ENCODE results near the gene CPNE7.
"Not testable (repeated sequence)": the region's sequence is repeated elsewhere in the genome, so short reads cannot be mapped to it uniquely, and the experiment has no call there.

Gene CPNE7

DNA sequence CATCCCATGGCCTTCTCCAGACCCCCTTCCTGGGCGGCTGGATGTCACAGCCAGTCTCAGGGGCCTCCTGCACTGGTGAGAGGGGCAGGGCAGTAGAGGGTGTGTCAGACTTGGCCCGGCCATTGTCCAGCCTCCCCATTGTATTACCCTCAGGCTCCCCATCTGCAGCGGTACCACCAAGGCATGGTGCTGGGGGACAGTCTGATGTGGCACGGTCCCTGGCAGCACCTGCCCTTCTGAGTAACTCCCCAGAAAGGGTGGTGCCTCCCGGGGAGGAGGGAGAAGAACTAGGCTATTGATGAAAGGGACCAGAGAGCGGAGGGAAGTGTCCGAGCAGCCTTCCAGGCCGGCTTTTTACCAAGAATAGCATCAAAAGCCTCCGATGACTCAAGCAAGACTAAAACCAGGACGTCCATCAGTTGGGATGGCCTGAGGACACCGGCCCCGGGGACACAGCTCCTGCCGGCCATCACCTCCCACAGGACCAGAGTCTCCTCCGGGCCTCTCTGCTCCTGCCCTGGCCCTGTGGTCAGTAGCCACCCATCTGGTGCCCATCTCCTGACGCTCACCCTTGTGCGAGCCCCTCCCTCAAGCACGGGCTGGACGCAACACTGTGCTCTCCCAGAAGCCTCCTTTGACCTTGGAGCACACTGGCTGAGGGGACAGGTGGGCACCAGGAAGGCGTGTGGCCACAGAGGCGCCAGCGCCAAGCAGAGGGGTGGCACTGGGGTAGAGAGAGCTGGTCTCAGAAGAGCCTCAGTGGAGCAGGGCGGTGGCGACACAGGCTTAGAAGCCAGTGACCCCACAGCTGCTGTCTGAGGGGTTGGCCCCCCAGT is 5.8 kb upstream of the CPNE7 start:
- no peak overlapping the region for H3K4me3 ChIP-seq (ENCODE audit: low read depth, low read length)
- H3K36me3 ChIP-seq (ENCODE audit: control insufficient read depth, insufficient read depth, low read length): no peaks in the 10 kb centered on the region; the same call in 1 of the 2 replicates
- H3K27me3 ChIP-seq (ENCODE audit: control insufficient read depth, insufficient read depth, low read length): peaks cover under 1% of the 10 kb centered on the region; the same call in 1 of the 2 replicates
- H3K4me1 ChIP-seq (ENCODE audit: control insufficient read depth, insufficient read depth, low read length): peaks cover 12% of the 10 kb centered on the region
- H3K27ac ChIP-seq (ENCODE audit: low read depth, low read length): no peak overlapping the region
- no peak overlapping the region for H3K9ac ChIP-seq (ENCODE audit: low read depth, low read length)
- H3K9me3 ChIP-seq (ENCODE audit: control insufficient read depth, insufficient read depth, low read length): no peaks in the 10 kb centered on the region

GRCh38 chr16:89570342-89570923 is 5.1 kb upstream of the CPNE7 start:
- Histone ChIP-seq H3K4me1 (ENCODE audit: control insufficient read depth, insufficient read depth, low read length) (peaks cover 7% of the 10 kb centered on the region; the same call in 1 of the 2 replicates), H3K36me3 (ENCODE audit: control insufficient read depth, insufficient read depth, low read length) (no peaks in the 10 kb centered on the region), H3K27ac (ENCODE audit: low read depth, low read length) (no peak overlapping the region), H3K9me3 (ENCODE audit: control insufficient read depth, insufficient read depth, low read length) (no peaks in the 10 kb centered on the region), H3K9ac (ENCODE audit: low read depth, low read length) (no peak overlapping the region), H3K27me3 (ENCODE audit: control insufficient read depth, insufficient read depth, low read length) (peaks cover 7% of the 10 kb centered on the region; the same call in 1 of the 2 replicates), H3K4me3 (ENCODE audit: low read depth, low read length) (no peak overlapping the region)

DNA sequence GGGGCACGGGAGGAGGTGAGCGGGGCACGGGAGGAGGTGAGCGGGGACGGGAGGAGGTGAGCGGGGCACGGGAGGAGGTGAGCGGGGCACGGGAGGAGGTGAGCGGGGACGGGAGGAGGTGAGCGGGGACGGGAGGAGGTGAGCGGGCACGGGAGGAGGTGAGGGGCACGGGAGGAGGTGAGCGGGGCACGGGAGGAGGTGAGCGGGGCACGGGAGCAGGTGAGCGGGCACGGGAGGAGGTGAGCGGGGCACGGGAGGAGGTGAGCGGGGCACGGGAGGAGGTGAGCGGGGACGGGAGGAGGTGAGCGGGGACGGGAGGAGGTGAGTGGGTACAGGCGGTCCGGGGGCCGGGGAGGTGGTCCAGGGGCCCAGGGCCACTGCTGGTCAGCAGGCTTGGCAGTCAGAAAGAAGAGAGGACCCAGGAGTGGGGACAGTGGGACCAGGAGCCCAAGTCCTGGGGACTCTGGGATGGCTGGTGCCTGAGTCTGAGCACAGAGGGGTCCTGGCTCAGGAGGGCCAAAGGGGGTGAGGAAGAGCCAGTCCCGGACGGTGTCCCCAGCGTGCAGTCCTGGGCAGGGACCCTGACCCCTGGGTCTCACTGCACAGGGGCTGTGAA is 4.5 kb upstream of the CPNE7 start:
- not testable (repeated sequence) for H3K4me3 ChIP-seq (ENCODE audit: low read depth, low read length); H3K4me1 ChIP-seq (ENCODE audit: control insufficient read depth, insufficient read depth, low read length); H3K36me3 ChIP-seq (ENCODE audit: control insufficient read depth, insufficient read depth, low read length); H3K27ac ChIP-seq (ENCODE audit: low read depth, low read length); H3K9me3 ChIP-seq (ENCODE audit: control insufficient read depth, insufficient read depth, low read length); H3K9ac ChIP-seq (ENCODE audit: low read depth, low read length)
- H3K27me3 ChIP-seq (ENCODE audit: control insufficient read depth, insufficient read depth, low read length): peaks cover 12% of the 10 kb centered on the region; the same call in 1 of the 2 replicates

DNA sequence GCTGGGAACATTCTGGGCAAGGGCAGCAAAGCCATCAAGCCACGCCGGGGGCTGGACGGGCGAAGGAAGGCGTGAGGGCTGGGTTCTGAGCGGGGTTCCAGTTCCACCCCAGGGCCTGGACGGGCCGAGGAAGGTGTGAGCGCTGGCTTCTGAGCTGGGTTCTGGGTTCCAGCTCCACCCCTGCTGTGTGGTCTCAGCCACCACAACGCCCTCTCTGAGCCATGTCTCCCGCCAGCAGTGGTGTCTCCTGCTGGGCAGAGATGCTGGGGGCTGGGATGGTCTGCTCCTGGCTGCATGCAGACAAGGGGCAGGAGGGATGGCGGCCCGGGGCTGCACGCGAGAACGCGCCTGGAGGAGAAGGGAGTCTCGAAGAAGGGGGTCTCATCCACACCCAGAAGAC is 3.9 kb upstream of the CPNE7 start:
- no peak overlapping the region for H3K4me3 ChIP-seq (ENCODE audit: low read depth, low read length)
- H3K4me1 ChIP-seq (ENCODE audit: control insufficient read depth, insufficient read depth, low read length): no peaks in the 10 kb centered on the region; the same call in 1 of the 2 replicates
- peaks cover 17% of the 10 kb centered on the region; the same call in 1 of the 2 replicates for H3K27me3 ChIP-seq (ENCODE audit: control insufficient read depth, insufficient read depth, low read length)
- H3K9ac ChIP-seq (ENCODE audit: low read depth, low read length): no peak overlapping the region
- no peaks in the 10 kb centered on the region for H3K36me3 ChIP-seq (ENCODE audit: control insufficient read depth, insufficient read depth, low read length)
- no peak overlapping the region for H3K27ac ChIP-seq (ENCODE audit: low read depth, low read length)
- no peaks in the 10 kb centered on the region for H3K9me3 ChIP-seq (ENCODE audit: control insufficient read depth, insufficient read depth, low read length)

- no peaks in the 10 kb centered on the region for H3K9me3 ChIP-seq (ENCODE audit: control insufficient read depth, insufficient read depth, low read length)
- H3K9ac ChIP-seq (ENCODE audit: low read depth, low read length): no peak overlapping the region
- H3K4me1 ChIP-seq (ENCODE audit: control insufficient read depth, insufficient read depth, low read length): no peaks in the 10 kb centered on the region; the same call in 1 of the 2 replicates
- H3K4me3 ChIP-seq (ENCODE audit: low read depth, low read length): no peak overlapping the region
- no peak overlapping the region for H3K27ac ChIP-seq (ENCODE audit: low read depth, low read length)
- peaks cover 22% of the 10 kb centered on the region; the same call in 1 of the 2 replicates for H3K27me3 ChIP-seq (ENCODE audit: control insufficient read depth, insufficient read depth, low read length)
- no peaks in the 10 kb centered on the region for H3K36me3 ChIP-seq (ENCODE audit: control insufficient read depth, insufficient read depth, low read length)
Measured at GRCh38 chr16:89572073-89572484, 3.5 kb upstream of the CPNE7 start.

DNA sequence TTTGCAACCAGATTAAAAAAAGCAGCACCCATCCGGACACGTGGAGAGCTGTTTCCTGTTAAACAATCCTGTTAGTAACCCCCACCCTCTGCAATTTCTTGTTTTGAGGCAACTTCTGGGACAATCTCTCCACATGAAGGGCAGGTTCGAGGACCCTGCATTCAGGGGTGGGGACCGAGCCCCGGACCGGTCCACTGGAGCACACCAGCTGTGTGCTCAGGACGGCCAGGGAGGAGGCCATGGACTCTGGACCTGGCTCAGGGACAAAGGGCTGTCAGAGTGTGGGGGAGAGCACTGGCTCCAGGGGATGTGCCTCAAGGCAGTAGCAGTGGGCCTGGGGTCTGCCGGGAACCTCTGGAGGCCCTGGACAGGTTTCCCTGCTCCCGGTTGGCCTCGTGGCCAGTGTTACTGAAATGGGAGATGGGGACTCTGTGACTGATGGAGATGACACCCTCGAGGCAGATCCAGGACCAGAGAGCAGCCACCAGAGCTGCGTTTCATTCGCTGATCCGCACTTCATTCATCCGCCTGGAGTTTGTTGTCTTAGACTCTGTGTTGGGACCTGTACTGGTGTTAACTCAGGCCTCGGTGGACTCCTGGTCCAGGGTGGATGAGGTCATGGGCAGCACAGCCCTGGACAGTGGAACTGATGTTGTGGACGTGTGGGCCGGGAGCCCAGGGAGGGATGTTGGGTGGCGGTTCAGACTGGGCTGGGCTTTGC is 2.9 kb upstream of the CPNE7 start:
- Histone ChIP-seq H3K9me3 (ENCODE audit: control insufficient read depth, insufficient read depth, low read length) (no peaks in the 10 kb centered on the region), H3K9ac (ENCODE audit: low read depth, low read length) (no peak overlapping the region), H3K36me3 (ENCODE audit: control insufficient read depth, insufficient read depth, low read length) (no peaks in the 10 kb centered on the region), H3K4me3 (ENCODE audit: low read depth, low read length) (no peak overlapping the region), H3K27ac (ENCODE audit: low read depth, low read length) (no peak overlapping the region), H3K27me3 (ENCODE audit: control insufficient read depth, insufficient read depth, low read length) (peaks cover 23% of the 10 kb centered on the region; the same call in 1 of the 2 replicates), H3K4me1 (ENCODE audit: control insufficient read depth, insufficient read depth, low read length) (no peaks in the 10 kb centered on the region; the same call in 1 of the 2 replicates)

DNA sequence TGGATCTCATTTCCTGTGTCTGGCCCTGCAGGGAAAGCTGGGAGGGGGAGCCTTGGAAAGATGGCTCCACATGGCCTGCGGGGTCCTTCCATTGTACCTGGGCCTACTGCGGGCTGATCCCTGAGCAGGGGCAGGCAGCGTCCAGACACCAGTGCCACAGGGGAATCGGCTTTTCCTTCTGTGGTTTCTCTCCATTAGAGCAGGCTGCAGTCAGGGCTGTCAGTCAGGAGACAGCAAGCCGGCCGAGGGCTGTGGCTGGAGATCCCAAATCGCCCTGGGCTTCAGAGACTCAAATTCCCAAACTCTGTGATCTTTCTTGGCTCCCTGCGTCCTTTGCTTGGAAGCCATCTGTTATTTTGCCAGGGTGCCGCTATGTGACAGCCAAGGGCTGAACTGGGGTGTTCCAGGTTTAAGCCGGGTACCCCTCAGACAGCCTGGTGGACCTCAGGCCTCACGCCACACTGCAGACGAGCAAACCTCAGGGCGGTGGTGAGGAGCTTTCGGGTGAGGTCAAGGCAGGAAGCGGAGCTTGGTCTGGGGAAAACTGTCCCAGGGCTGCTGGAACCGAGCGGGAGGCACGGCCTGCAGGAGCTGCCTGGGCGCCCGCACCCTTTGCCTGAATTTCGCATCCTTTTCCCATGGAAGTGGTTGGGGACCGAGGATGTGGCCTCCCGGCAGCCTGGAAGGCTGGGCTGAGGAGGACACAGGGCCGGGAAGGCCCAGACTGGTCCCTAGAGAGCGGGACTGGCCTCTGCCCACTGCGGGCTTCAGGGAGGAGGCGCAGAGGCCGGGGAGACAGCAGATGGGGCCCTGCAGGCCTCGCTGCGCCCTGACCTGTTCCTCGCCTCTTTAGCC is 1.5 kb upstream of the CPNE7 start:
- H3K36me3 ChIP-seq (ENCODE audit: control insufficient read depth, insufficient read depth, low read length): peaks cover 3% of the 10 kb centered on the region
- H3K9ac ChIP-seq (ENCODE audit: low read depth, low read length): no peak overlapping the region
- no peak overlapping the region for H3K27ac ChIP-seq (ENCODE audit: low read depth, low read length)
- no peaks in the 10 kb centered on the region for H3K9me3 ChIP-seq (ENCODE audit: control insufficient read depth, insufficient read depth, low read length)
- peak overlapping the region; percentile 70 for H3K4me3 ChIP-seq (ENCODE audit: low read depth, low read length)
- no peaks in the 10 kb centered on the region; the same call in 1 of the 2 replicates for H3K4me1 ChIP-seq (ENCODE audit: control insufficient read depth, insufficient read depth, low read length)
- H3K27me3 ChIP-seq (ENCODE audit: control insufficient read depth, insufficient read depth, low read length): peaks cover 23% of the 10 kb centered on the region; the same call in 1 of the 2 replicates

- no peaks in the 10 kb centered on the region; the same call in 1 of the 2 replicates for H3K4me1 ChIP-seq (ENCODE audit: control insufficient read depth, insufficient read depth, low read length)
- H3K36me3 ChIP-seq (ENCODE audit: control insufficient read depth, insufficient read depth, low read length): peaks cover 10% of the 10 kb centered on the region
- H3K4me3 ChIP-seq (ENCODE audit: low read depth, low read length): peak overlapping the region; percentile 70
- H3K27ac ChIP-seq (ENCODE audit: low read depth, low read length): no peak overlapping the region
- H3K27me3 ChIP-seq (ENCODE audit: control insufficient read depth, insufficient read depth, low read length): peaks cover 23% of the 10 kb centered on the region; the same call in 1 of the 2 replicates
- no peak overlapping the region for H3K9ac ChIP-seq (ENCODE audit: low read depth, low read length)
- peaks cover 4% of the 10 kb centered on the region; the same call in 1 of the 2 replicates for H3K9me3 ChIP-seq (ENCODE audit: control insufficient read depth, insufficient read depth, low read length)
Measured at GRCh38 chr16:89574681-89575246, 794 bp upstream of the CPNE7 start.

DNA sequence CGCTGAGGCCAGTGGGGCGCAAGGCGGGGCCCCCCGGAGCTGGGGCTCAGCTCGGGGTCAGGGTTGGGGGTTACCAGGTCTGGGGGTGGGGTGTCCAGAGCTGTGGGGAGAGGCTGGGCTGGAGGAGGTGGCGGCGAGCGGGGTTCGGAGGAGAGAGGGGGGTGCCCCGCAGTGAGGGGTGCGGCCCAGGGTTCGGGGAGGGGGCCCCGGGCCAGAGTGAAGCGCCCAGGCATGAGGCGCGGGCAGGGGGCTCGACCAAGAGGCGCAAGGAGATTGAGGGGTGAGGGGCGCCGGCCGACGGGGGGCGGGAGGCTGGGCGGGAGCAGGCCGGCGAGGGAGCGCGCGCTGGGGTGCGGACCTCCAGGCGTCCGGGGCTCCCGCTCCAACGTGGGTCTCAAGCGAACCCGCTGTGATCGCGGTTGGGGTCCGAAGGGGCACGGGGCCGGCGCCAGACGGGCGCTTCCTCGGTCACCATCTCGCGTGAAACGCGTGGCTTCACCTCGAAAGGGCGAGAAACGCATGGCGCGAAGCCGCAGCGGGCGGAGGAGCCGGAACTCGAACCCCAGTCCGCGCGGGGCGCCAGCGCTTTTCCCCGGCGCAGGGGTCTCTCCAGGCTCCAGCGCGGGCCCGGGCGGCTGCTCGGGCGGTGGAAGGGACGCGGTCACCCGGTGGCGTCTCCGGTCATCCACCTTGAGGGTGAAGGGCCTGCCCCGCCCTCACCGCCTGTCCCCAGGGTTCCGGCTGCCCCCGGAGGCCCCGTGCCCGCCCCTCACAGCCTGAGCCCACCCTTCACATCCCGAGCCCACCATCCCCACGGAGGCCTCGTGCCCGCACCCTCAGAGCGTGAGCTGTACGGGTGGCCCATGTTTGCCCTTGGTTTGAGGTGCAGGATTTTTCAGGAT is 846 bp downstream of the CPNE7 start:
- Histone ChIP-seq H3K4me1 (ENCODE audit: control insufficient read depth, insufficient read depth, low read length) (no peaks in the 10 kb centered on the region; the same call in 1 of the 2 replicates), H3K27me3 (ENCODE audit: control insufficient read depth, insufficient read depth, low read length) (peaks cover 23% of the 10 kb centered on the region; the same call in 1 of the 2 replicates), H3K9ac (ENCODE audit: low read depth, low read length) (no peak overlapping the region), H3K27ac (ENCODE audit: low read depth, low read length) (no peak overlapping the region), H3K4me3 (ENCODE audit: low read depth, low read length) (peak overlapping the region; percentile 70), H3K36me3 (ENCODE audit: control insufficient read depth, insufficient read depth, low read length) (peaks cover 26% of the 10 kb centered on the region), H3K9me3 (ENCODE audit: control insufficient read depth, insufficient read depth, low read length) (peaks cover 4% of the 10 kb centered on the region; the same call in 1 of the 2 replicates)

Data from HUES48 (cell line).